Measurements from ENCODE around the gene MCU.
"Not testable (repeated sequence)": the region's sequence is repeated elsewhere in the genome, so short reads cannot be mapped to it uniquely, and the experiment has no call there.

MCU gene

GRCh38 chr10:72911758-72912157, 219.8 kb downstream of the MCU start:
- TF ChIP-seq, protein P1, sequence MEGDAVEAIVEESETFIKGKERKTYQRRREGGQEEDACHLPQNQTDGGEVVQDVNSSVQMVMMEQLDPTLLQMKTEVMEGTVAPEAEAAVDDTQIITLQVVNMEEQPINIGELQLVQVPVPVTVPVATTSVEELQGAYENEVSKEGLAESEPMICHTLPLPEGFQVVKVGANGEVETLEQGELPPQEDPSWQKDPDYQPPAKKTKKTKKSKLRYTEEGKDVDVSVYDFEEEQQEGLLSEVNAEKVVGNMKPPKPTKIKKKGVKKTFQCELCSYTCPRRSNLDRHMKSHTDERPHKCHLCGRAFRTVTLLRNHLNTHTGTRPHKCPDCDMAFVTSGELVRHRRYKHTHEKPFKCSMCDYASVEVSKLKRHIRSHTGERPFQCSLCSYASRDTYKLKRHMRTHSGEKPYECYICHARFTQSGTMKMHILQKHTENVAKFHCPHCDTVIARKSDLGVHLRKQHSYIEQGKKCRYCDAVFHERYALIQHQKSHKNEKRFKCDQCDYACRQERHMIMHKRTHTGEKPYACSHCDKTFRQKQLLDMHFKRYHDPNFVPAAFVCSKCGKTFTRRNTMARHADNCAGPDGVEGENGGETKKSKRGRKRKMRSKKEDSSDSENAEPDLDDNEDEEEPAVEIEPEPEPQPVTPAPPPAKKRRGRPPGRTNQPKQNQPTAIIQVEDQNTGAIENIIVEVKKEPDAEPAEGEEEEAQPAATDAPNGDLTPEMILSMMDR (IDR thresholded peaks at IDR 0.05; ENCODE audit: low read depth, low read length, missing control alignments) = no peak
- DNase-seq (ENCODE audit: extremely low read depth, low read depth) = no peak
- no peak overlapping the region for H3K4me3 ChIP-seq (replicated peaks; ENCODE audit: low read depth, low read length)

GRCh38 chr10:72912736-72913135, 220.8 kb downstream of the MCU start:
- H3K4me3 ChIP-seq (replicated peaks; ENCODE audit: low read depth, low read length) = no peak overlapping the region
- TF ChIP-seq, protein P1 (IDR thresholded peaks at IDR 0.05; ENCODE audit: low read depth, low read length, missing control alignments) = no peak
- DNase-seq (ENCODE audit: extremely low read depth, low read depth) = no peak

DNA sequence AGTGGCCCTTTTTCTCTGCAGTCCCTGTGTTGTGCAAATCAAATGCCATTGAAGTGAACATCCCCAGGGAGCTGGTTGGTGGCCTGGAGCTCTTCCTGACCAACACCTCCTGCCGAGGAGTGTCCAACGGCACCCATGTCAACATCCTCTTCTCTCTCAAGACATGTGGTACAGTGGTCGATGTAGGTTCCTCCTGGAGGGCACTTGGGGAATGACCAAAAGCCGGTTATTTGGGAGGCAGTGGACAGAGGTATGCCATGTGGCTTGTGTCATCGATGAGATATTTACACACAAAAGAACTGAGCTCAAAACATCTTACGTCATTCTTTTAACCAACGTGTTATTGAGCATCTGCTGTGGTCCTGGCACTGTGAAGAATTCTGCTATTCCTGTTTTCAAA, 221.3 kb downstream of the MCU start:
- TF ChIP-seq, protein P1 (IDR thresholded peaks at IDR 0.05; ENCODE audit: low read depth, low read length, missing control alignments) = no peak
- DNase-seq (ENCODE audit: extremely low read depth, low read depth) = no peak
- H3K4me3 ChIP-seq (replicated peaks; ENCODE audit: low read depth, low read length) = no peak overlapping the region

GRCh38 chr10:72917201-72917600, 225.3 kb downstream of the MCU start:
- DNase-seq (ENCODE audit: extremely low read depth, low read depth); H3K4me3 ChIP-seq (replicated peaks; ENCODE audit: low read depth, low read length): not testable (repeated sequence)

GRCh38 chr10:72917803-72918332, 225.9 kb downstream of the MCU start:
- not testable (repeated sequence) for DNase-seq (ENCODE audit: extremely low read depth, low read depth); H3K4me3 ChIP-seq (replicated peaks; ENCODE audit: low read depth, low read length)

GRCh38 chr10:72918352-72918751, 226.4 kb downstream of the MCU start:
- H3K4me3 ChIP-seq (replicated peaks; ENCODE audit: low read depth, low read length) = no peak overlapping the region
- no peak for DNase-seq (ENCODE audit: extremely low read depth, low read depth)
- TF ChIP-seq, protein P1 (IDR thresholded peaks at IDR 0.05; ENCODE audit: low read depth, low read length, missing control alignments) = no peak

GRCh38 chr10:72921147-72921683, 229.3 kb downstream of the MCU start:
- DNase-seq (ENCODE audit: extremely low read depth, low read depth); H3K4me3 ChIP-seq (replicated peaks; ENCODE audit: low read depth, low read length): not testable (repeated sequence)

DNA sequence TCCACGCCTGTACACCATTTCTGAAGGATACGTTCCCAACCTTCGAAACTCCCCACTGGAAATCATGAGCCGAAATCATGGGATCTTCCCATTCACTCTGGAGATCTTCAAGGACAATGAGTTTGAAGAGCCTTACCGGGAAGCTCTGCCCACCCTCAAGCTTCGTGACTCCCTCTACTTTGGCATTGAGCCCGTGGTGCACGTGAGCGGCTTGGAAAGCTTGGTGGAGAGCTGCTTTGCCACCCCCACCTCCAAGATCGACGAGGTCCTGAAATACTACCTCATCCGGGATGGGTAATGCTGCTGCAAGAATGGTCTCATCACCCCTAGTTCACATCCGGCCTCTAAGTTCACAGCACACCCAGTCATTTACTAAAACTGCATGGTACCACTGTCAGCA, 232.4 kb downstream of the MCU start:
- no peak overlapping the region for H3K4me3 ChIP-seq (replicated peaks; ENCODE audit: low read depth, low read length)
- DNase-seq (ENCODE audit: extremely low read depth, low read depth) = no peak
- TF ChIP-seq, protein P1 (IDR thresholded peaks at IDR 0.05; ENCODE audit: low read depth, low read length, missing control alignments) = no peak

All from HFF-Myc (cell line).